ENCODE results near the gene SPINK7.

SPINK7 gene

GRCh38 chr5:148347706-148348105 is 35.5 kb downstream of the SPINK7 start:
- DNase-seq: no peak

- DNase-seq: no peak
Observed at GRCh38 chr5:148352696-148353095, 40.5 kb downstream of the SPINK7 start.

- no peak for DNase-seq
Observed at GRCh38 chr5:148353634-148354033, 41.4 kb downstream of the SPINK7 start.

GRCh38 chr5:148364343-148364742 is 52.1 kb downstream of the SPINK7 start:
- DNase-seq: no peak

Data from NCI-H146 (cell line).